Suprapubic skin (tissue), 4 donors: ENCODE measurements around the gene DGCR8.

Experiments
- CTCF ChIP-seq, 2 donors: fragments of 200-600 bp in 1 of 2; fragments of 450-650 bp in 1 of 2; sonication (generic) in 1 of 2; IDR thresholded peaks; one replicate each; pipeline ENCODE4 v1.5.1; 2016 to 2019; ENCODE audit warnings: antibody characterized with exemption in 2 of 2, mild to moderate bottlenecking in 1 of 2, moderate library complexity in 1 of 2
- EP300 ChIP-seq: sonication (generic); formaldehyde crosslinking; IDR thresholded peaks from one replicate; pipeline ENCODE4 v1.6.1; 2017; ENCODE audit warnings: antibody characterized with exemption
- POLR2A ChIP-seq, 2 donors: fragments of 450-650 bp; IDR thresholded peaks; one replicate each; pipeline ENCODE4 v1.6.1; 2017; ENCODE audit warnings: antibody characterized with exemption in 2 of 2, mild to moderate bottlenecking in 2 of 2, moderate library complexity in 2 of 2
- POLR2AphosphoS5 ChIP-seq, 3 donors: sonication (generic); formaldehyde crosslinking; IDR thresholded peaks; one replicate each; pipeline ENCODE4 v1.6.1; 2017; ENCODE audit warnings: antibody characterized with exemption in 3 of 3

DNA sequence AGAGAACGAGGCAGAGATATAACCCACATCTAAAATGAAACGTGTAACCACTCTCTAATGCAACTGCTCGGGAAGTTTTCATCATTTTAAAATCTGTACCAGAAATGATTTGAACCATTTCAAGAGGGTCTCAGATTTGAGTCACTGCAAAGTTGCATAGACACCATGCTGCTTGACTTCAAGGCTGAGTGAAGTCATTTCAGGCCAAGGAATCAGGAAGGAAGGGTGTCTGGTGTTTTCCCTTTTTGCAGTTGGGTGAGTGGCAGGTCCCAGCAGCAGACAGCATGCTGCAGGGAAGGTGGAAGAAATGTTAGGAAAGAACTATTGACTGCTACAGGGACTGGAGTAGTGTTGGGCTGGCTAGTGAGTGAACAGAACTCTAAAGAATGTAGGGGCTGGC lies 42.6 kb upstream of the DGCR8 start:
- TF ChIP-seq EP300 (no peak), POLR2A (IDR thresholded peaks at IDR 0.05) (no peak), CTCF (IDR thresholded peaks at IDR 0.05) (no peak), POLR2AphosphoS5 (IDR thresholded peaks at IDR 0.05) (no peak)
